ENCODE data around the gene NUP50. TPM values are rescaled to one million over a fixed set of nuclear protein-coding genes. Genes with fewer than 3 reads are reported as not detected.

Gene NUP50
- total RNA-seq, 1 experiment from 2014 or later = 58.6 TPM

DNA sequence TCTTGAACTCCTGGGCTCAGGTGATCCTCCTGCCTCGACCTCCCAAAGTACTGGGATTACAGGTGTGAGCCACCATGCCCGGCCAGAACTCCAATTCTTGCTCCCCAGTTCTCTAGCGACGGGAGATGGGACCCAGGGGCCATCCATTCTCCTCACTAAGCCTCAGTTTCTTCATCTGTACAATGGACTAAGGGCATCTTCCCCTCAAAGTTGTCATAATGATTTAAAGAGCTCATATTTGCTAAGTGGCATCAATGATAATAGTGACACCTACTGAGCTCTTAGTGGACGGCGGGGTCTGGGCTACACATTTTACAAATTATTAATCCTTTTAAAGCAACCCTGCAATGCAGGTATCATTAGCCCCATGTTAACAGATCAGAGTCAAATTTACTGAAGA lies 42.5 kb downstream of the NUP50 start:
- Histone ChIP-seq H3K9me3 (replicated peaks) (no peaks in the 10 kb centered on the region), H3K36me3 (no peaks in the 10 kb centered on the region), H3K27me3 (no peaks in the 10 kb centered on the region), H3K4me1 (peaks cover 12% of the 10 kb centered on the region), H3K4me3 (no peak overlapping the region), H3K27ac (no peak overlapping the region)
- DNase-seq = no peak

DNA sequence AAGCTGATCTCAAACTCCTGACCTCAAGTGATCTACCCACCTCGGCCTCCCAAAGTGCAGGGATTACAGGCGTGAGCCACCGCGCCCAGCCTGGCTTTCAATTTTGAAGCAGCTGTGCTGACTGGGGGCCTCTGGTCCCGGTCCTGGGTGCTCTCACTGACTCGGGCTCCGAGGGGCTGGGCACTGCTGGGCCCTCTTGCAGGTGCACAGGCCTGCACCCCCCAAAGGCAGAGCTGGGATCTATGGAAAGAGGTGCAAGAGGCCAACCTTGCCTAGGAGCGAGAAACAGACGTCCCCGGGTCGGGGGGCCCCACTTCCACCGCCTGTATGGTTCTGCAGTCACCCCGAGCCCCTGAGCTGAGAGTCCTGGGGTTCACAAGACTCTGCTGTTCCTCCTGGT lies 43.8 kb downstream of the NUP50 start:
- H3K4me1 ChIP-seq = no peaks in the 10 kb centered on the region
- H3K9me3 ChIP-seq (replicated peaks) = no peaks in the 10 kb centered on the region
- DNase-seq = no peak
- H3K4me3 ChIP-seq = no peak overlapping the region
- H3K36me3 ChIP-seq = no peaks in the 10 kb centered on the region
- H3K27ac ChIP-seq = no peak overlapping the region
- H3K27me3 ChIP-seq = no peaks in the 10 kb centered on the region

DNA sequence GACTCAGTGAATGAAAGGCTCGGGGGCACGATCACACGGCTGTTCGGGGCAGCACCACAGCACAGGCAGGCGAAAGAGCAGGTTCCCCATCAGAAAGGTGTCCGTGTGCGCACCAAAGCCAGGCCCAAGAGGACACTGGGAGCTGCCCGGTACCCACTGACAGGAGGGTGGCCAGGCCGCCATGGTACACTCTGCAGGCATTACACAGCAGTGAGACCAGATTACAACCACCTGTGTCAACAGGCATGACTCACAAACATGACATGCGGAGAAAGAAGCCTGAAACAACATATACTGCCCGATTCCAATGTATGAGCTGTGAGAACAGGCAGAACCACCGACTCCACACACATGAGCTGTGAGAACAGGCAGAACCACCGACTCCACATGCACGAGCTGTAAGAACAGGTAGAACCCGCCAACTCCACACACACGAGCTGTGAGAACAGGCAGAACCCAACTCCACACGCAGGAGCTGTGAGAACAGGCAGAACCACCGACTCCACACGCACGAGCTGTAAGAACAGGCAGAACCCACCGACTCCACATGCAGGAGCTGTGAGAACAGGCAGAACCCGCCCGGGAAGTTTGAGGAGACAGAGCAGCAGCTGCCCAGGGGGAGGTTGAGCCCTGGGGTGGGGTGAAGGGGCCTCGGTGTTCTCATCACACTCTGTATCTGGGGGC lies 44.4 kb downstream of the NUP50 start:
- Histone ChIP-seq H3K27ac (no peak overlapping the region), H3K27me3 (no peaks in the 10 kb centered on the region), H3K36me3 (no peaks in the 10 kb centered on the region), H3K4me1 (no peaks in the 10 kb centered on the region), H3K4me3 (no peak overlapping the region), H3K9me3 (replicated peaks) (no peaks in the 10 kb centered on the region)
- DNase-seq = no peak

DNA sequence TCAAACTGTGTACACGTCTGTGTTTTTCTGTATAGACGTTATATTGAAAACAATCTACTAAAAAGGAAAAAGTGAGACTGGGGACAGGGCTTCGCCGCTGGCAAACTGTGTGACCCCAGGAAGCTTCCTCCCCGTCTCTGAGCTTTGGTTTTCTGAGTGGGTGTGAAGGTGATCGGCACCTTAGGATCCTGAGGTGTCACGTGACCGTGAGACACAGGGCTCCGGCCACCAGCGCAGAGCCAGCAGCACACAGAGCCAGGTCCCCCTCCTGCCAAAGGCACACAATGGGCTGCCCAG lies 44.9 kb downstream of the NUP50 start:
- no peaks in the 10 kb centered on the region for H3K9me3 ChIP-seq (replicated peaks)
- no peak overlapping the region for H3K27ac ChIP-seq
- H3K36me3 ChIP-seq = no peaks in the 10 kb centered on the region
- no peaks in the 10 kb centered on the region for H3K4me1 ChIP-seq
- H3K27me3 ChIP-seq = no peaks in the 10 kb centered on the region
- H3K4me3 ChIP-seq = no peak overlapping the region
- DNase-seq = no peak

DNA sequence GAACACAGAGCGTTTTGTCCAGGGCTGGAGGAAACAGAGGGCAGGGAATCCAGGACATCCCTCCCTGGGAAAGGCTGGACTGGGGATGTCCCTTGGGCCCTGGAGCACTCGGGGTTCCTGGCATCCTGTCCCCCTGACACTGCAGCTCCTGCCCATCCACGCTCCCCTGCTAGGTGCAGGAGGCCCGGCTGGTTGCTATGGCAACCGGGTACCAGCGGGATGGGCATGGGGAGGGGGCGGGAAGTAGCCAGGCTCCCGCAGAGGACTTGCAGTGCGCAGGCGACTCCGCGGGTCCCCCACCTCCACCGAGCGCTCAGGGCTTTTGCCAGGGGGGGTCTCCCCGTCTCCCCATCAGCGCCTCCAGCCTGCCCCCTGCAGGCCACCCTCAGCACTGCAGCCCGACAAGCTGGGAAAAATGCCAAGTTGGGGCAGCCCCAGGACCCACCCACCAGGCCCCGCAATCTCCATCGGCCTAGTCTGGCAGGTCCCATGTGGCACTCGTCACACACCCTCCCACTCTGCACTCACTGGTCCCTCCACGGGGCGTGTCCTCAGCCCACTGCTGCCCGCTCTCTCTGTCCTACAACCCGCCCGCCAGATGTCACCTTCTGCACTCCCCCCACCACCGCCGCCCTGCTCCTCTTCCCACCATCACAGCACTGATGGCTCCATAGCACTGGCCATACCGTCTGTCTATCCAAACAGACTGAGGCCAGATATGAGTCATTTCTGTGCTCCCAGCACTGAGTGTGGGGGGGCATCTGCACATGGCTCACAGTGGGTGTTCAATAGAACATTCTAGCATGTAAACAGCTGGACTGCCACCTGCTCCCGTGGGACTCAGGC lies 45.5 kb downstream of the NUP50 start:
- Histone ChIP-seq H3K4me1 (no peaks in the 10 kb centered on the region), H3K27ac (no peak overlapping the region), H3K4me3 (no peak overlapping the region), H3K27me3 (no peaks in the 10 kb centered on the region), H3K9me3 (replicated peaks) (no peaks in the 10 kb centered on the region), H3K36me3 (no peaks in the 10 kb centered on the region)
- no peak for DNase-seq

DNA sequence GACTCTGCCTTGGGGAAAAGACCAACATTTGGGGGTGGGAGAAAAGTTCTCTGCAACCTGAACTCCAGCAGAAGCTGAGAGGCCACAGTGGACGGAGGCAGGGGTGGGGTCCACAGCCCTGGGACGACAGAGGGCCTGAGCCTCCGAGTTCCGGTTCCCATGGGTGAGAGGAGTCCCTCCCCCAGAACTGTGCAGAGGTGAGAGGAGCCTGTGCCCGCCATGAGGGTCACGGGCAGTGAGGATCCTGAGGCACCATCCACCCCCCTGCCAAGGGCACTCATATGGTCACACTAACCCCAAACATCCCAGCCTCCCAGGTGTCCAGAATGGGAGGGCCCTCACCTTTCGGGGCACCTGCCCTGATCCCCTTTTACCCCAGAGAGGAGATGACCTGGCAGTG lies 46.4 kb downstream of the NUP50 start:
- Histone ChIP-seq H3K27ac (no peak overlapping the region), H3K4me1 (no peaks in the 10 kb centered on the region), H3K27me3 (no peaks in the 10 kb centered on the region), H3K4me3 (no peak overlapping the region), H3K9me3 (replicated peaks) (no peaks in the 10 kb centered on the region), H3K36me3 (no peaks in the 10 kb centered on the region)
- DNase-seq = no peak

DNA sequence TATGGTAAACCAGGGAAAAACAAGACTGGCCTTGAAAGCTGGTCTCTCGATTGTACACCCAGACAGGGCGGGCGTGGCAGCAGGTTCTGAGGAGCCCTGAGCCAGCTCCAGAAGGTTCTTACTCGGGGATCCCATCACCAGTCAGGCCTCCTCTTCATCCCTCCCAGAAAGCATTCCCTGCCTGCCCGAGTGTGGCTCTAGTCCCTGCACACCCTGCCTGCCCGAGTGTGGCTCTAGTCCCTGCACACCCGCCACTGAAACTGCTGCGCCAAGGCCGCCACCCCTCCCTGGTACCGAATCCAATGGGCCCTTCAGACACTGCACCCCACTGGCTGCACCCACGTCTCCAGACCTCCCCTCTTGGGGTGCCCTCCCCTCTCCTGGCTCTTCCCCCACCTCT lies 46.9 kb downstream of the NUP50 start:
- H3K27ac ChIP-seq = no peak overlapping the region
- H3K9me3 ChIP-seq (replicated peaks) = no peaks in the 10 kb centered on the region
- no peak overlapping the region for H3K4me3 ChIP-seq
- H3K27me3 ChIP-seq = no peaks in the 10 kb centered on the region
- H3K4me1 ChIP-seq = no peaks in the 10 kb centered on the region
- DNase-seq = no peak
- H3K36me3 ChIP-seq = no peaks in the 10 kb centered on the region

DNA sequence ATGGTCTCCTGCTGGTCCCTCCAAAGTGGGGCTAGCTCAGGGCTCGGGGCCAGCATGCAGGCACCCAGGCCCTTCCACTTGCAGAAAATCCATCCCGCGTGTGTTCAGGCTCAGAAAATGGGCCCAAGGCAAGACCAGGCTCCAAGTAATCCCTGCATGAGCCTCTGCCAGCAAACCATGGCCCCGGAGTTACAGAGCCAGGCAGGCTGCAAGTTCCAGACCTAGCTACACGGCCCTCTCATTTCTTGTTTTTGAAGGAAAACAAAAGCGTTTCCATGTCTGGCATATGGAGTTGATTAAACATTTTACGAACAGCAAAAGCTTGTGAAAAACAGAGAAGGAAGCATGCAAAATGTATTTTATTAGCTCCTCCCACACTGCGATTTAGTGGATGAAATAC lies 47.3 kb downstream of the NUP50 start:
- DNase-seq = no peak
- H3K27me3 ChIP-seq = no peaks in the 10 kb centered on the region
- no peaks in the 10 kb centered on the region for H3K9me3 ChIP-seq (replicated peaks)
- H3K4me1 ChIP-seq = no peaks in the 10 kb centered on the region
- H3K4me3 ChIP-seq = no peak overlapping the region
- no peak overlapping the region for H3K27ac ChIP-seq
- no peaks in the 10 kb centered on the region for H3K36me3 ChIP-seq

DNA sequence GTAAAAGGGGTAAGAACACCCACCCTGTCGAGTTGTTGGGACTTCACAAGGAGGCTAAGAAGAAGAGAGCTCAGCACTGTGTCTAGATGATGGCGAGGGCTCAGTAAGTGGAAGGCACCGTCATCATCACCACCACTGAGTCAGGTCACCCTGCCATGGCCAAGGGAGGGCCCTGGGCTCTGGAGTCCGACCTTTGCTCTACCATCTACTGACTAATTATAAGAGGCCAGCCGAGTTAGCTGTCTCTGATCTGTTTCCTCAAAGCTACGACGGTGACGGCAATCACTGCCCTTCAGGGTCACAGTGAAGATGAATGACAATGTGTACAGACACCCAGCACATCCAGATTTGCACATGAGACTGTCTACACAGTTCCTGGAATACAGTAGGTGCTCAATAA lies 47.7 kb downstream of the NUP50 start:
- Histone ChIP-seq H3K27ac (no peak overlapping the region), H3K9me3 (replicated peaks) (no peaks in the 10 kb centered on the region), H3K27me3 (no peaks in the 10 kb centered on the region), H3K4me1 (no peaks in the 10 kb centered on the region; the same call in 1 of the 2 replicates), H3K4me3 (no peak overlapping the region), H3K36me3 (no peaks in the 10 kb centered on the region)
- DNase-seq = no peak

DNA sequence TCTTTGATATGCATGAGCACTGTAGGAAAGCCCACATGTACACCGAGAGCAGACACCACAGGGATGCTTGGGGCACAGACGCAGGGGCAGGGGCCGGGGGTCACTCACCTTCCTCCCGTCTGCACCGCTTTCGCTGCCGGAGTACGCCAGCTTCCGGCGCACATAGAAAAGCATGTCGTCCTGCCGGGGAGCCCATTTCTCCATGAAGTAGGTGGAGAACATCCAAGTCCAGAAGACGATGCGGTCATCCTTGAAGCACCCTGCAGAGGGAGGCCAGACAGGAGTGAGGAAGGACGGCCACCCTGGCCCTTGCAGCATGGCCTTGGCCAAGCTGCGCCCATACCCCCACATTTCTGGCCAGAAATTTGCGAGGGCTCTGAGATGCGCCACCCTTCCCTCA lies 48.1 kb downstream of the NUP50 start:
- H3K4me3 ChIP-seq = peak overlapping the region; percentile 27; the same call in 1 of the 2 replicates
- H3K9me3 ChIP-seq (replicated peaks) = no peaks in the 10 kb centered on the region
- H3K4me1 ChIP-seq = peaks cover 4% of the 10 kb centered on the region; the same call in 1 of the 2 replicates
- DNase-seq = no peak
- H3K36me3 ChIP-seq = no peaks in the 10 kb centered on the region
- H3K27ac ChIP-seq = no peak overlapping the region
- H3K27me3 ChIP-seq = no peaks in the 10 kb centered on the region

DNA sequence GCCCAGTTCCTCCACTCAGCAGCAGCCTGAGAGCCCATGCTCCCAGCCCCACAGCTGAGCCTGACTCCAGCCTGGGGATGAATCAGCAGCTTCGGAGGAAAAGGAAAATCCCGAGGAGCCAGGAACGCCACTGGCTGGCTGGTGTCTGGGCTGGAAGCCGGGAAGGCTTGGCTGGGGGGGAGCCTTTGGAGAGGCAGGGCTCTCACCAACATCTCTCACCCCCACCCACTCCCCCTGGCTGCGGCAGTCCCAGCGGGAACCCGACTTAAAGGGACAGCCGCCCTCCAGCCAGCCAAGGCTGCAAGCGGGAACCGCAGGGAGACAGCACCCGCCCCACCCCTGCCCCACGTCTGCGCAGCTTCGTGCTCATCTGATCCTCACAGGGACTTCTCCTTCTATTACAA lies 48.6 kb downstream of the NUP50 start:
- peaks cover 5% of the 10 kb centered on the region; the same call in 1 of the 2 replicates for H3K4me1 ChIP-seq
- no peaks in the 10 kb centered on the region for H3K36me3 ChIP-seq
- peak overlapping the region; percentile 27 for H3K4me3 ChIP-seq
- no peak overlapping the region for H3K27ac ChIP-seq
- no peaks in the 10 kb centered on the region for H3K9me3 ChIP-seq (replicated peaks)
- no peaks in the 10 kb centered on the region for H3K27me3 ChIP-seq
- DNase-seq = peak; percentile 30 to 53

DNA sequence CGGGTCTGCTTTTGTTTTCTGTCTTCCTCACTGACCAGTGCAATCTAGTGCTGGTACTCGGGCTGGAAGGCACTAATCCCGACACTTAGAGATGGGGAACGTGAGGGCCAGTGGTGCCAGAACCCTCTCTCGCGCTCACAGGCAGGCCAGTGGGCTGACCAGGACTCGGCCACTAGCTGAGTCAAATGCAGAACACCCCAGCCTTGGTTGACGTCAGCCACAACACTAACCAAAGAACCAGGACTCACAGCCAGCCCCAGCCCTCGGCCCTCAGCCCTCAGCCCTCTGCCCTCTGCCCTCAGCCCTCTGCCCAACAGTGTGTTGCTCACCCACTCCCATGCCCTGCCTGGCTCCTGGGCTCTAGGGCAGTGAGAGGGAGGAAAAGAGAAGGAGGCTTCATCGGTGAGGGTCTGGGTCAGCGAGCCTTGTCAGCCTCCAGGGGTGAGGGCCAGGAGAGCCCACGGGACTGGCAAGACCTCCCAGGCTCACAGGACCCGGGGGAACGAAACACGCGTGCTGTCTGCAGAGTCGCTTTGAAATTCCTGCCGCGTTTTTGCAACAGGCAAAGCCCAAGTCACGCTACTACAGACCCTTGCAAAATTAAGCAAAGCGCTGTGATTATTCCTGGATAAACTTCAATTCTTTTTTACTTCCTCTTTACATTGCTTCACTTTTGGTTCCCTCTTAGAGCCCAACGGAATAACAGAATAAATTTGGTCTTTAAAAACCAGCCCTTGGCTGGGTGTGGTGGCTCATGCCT lies 49.4 kb downstream of the NUP50 start:
- no peaks in the 10 kb centered on the region for H3K36me3 ChIP-seq
- H3K4me1 ChIP-seq = peaks cover 5% of the 10 kb centered on the region; the same call in 1 of the 2 replicates
- no peaks in the 10 kb centered on the region for H3K27me3 ChIP-seq
- H3K9me3 ChIP-seq (replicated peaks) = no peaks in the 10 kb centered on the region
- H3K27ac ChIP-seq = no peak overlapping the region
- no peak overlapping the region for H3K4me3 ChIP-seq
- no peak for DNase-seq

DNA sequence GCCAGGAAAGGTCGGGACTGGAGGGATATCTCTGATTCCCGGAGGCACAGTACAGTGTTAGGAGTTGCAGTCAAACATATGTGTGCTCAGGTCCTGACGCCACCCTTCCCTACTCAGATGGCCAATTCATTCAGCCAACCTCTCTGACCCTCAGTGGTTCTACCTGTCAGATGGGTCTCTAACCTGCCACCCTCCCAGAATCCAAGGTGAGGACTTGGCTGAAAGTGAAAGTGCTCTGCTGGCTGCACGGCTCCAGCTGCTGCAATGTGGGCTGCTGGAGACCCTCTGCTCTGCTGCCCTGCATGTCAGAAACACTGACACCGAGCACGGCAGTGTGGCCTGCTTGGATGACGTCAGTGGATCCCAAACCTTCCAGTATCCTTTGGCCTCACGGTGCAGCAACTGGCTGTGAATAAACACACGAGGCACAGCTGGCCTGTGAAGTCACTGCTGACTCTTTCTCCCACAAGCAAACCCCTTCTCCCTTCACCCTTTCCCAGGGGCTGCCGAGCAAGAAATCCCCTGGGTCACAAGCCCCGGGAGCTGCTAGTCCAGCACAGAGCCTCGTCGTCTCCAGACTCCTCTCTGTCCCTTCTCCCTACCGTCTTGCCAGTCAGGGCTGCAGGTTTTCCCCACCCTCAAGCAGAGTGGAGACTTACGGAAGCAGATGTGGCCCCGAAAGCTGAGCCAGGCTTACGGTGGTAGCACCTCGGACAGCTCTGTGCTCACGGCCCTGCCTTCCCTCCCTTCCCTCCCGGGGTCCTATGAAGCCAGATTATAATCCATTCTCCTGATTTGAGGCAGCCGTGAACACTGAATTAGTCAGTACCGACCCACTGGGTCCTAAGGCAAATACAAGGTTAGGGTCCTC lies 52.6 kb downstream of the NUP50 start:
- Histone ChIP-seq H3K4me1 (peaks cover 9% of the 10 kb centered on the region; the same call in 1 of the 2 replicates), H3K27me3 (no peaks in the 10 kb centered on the region), H3K27ac (no peak overlapping the region), H3K36me3 (no peaks in the 10 kb centered on the region), H3K9me3 (replicated peaks) (no peaks in the 10 kb centered on the region), H3K4me3 (no peak overlapping the region)
- peak; percentile 72 to 77 for DNase-seq

DNA sequence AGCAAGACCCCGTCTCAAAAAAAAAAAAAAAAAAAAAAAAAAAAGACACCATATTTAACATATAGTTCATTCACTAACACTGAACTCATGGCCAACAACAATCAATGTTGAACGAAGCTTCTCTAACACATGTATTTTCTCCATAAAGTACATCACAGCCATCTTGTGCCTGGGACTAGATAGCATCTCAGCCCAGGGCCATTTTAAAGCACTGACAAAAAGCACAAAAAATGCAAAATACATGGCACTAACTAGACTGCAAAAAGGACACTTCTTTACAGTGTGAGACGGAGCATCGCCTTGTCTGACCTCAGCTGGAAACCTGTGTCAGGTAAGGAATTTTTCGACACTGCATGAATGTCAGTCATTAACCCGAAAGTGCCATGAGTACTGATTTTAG lies 53.6 kb downstream of the NUP50 start:
- Histone ChIP-seq H3K36me3 (no peaks in the 10 kb centered on the region), H3K4me3 (no peak overlapping the region), H3K9me3 (replicated peaks) (no peaks in the 10 kb centered on the region), H3K27ac (no peak overlapping the region), H3K27me3 (no peaks in the 10 kb centered on the region), H3K4me1 (peaks cover 9% of the 10 kb centered on the region; the same call in 1 of the 2 replicates)
- DNase-seq = no peak
